IPS-15b (cell line): Measurements from ENCODE around the gene LRP1-AS.

Experiments used
- H3K27me3 ChIP-seq: one replicate; pipeline ENCODE4 v1.6.1; 2013; ENCODE audit warnings: low read length; ENCODE audit not compliant: control insufficient read depth, insufficient read depth
- H3K36me3 ChIP-seq: one replicate; pipeline ENCODE4 v1.6.1; 2013; ENCODE audit warnings: low read length; ENCODE audit not compliant: control insufficient read depth, insufficient read depth
- H3K4me1 ChIP-seq: one replicate; pipeline ENCODE4 v1.6.1; 2013; ENCODE audit warnings: mild to moderate bottlenecking, low read length; ENCODE audit not compliant: control insufficient read depth, insufficient read depth
- H3K4me3 ChIP-seq: one replicate; pipeline ENCODE4 v1.5.1; 2013; ENCODE audit warnings: low read depth, low read length
- H3K9ac ChIP-seq: one replicate; pipeline ENCODE4 v1.6.1; 2013; ENCODE audit warnings: low read depth, mild to moderate bottlenecking, low read length
- H3K9me3 ChIP-seq: one replicate; pipeline ENCODE4 v1.6.1; 2013; ENCODE audit warnings: mild to moderate bottlenecking, low read length; ENCODE audit not compliant: control insufficient read depth, insufficient read depth

Gene LRP1-AS

GRCh38 chr12:57097554-57097835, 49.9 kb downstream of the LRP1-AS start:
- Histone ChIP-seq H3K36me3 (peaks cover 36% of the 10 kb centered on the region), H3K27me3 (no peaks in the 10 kb centered on the region), H3K4me3 (no peak overlapping the region), H3K9ac (no peak overlapping the region), H3K9me3 (no peaks in the 10 kb centered on the region), H3K4me1 (peaks cover 13% of the 10 kb centered on the region)

- H3K4me3 ChIP-seq: no peak overlapping the region
- no peaks in the 10 kb centered on the region for H3K27me3 ChIP-seq
- no peaks in the 10 kb centered on the region for H3K9me3 ChIP-seq
- no peak overlapping the region for H3K9ac ChIP-seq
- peaks cover 13% of the 10 kb centered on the region for H3K4me1 ChIP-seq
- H3K36me3 ChIP-seq: peaks cover 38% of the 10 kb centered on the region
Measured at GRCh38 chr12:57096748-57097553, 50.5 kb downstream of the LRP1-AS start.

- Histone ChIP-seq H3K4me1 (peaks cover 13% of the 10 kb centered on the region), H3K36me3 (peaks cover 45% of the 10 kb centered on the region), H3K4me3 (no peak overlapping the region), H3K9me3 (no peaks in the 10 kb centered on the region), H3K27me3 (no peaks in the 10 kb centered on the region), H3K9ac (no peak overlapping the region)
Measured at GRCh38 chr12:57096099-57096572, 51.3 kb downstream of the LRP1-AS start.

GRCh38 chr12:57095440-57095839, 52.0 kb downstream of the LRP1-AS start:
- Histone ChIP-seq H3K27me3 (no peaks in the 10 kb centered on the region), H3K9me3 (no peaks in the 10 kb centered on the region), H3K4me1 (peaks cover 13% of the 10 kb centered on the region), H3K9ac (no peak overlapping the region), H3K36me3 (peaks cover 49% of the 10 kb centered on the region), H3K4me3 (no peak overlapping the region)
